ENCODE measurements around the gene TAF1B.
A peak's percentile ranks its signal among the peaks of the same experiment; 100 is the strongest.

The TAF1B gene

GRCh38 chr2:9843229-9844035 is at the start of gene TAF1B:
TSS of gene TAF1B (plus strand) at chr2:9843474. CDS start at chr2:9843542, 68 bp downstream.
- peak; percentile 95 for DNase-seq

GRCh38 chr2:9793918-9794717 is 49.2 kb upstream of the TAF1B start:
- no peak for DNase-seq

- DNase-seq: no peak
These were observed 48.2 kb upstream of the TAF1B start for GRCh38 chr2:9795071-9795470.

- no peak for DNase-seq
These were observed 46.9 kb upstream of the TAF1B start for GRCh38 chr2:9796056-9797010.

- DNase-seq: no peak
These were observed 46.2 kb upstream of the TAF1B start for GRCh38 chr2:9797086-9797485.

- no peak for DNase-seq
These were observed 45.4 kb upstream of the TAF1B start for GRCh38 chr2:9797681-9798556.

GRCh38 chr2:9799011-9799596 is 44.2 kb upstream of the TAF1B start:
- no peak for DNase-seq

GRCh38 chr2:9799729-9800632 is 43.3 kb upstream of the TAF1B start:
- DNase-seq: peak; percentile 91

GRCh38 chr2:9800639-9800974 is 42.7 kb upstream of the TAF1B start:
- no peak for DNase-seq

- DNase-seq: peak; percentile 43
These were observed 42.1 kb upstream of the TAF1B start for GRCh38 chr2:9800975-9801726.

GRCh38 chr2:9802576-9802993 is 40.7 kb upstream of the TAF1B start:
- DNase-seq: no peak

GRCh38 chr2:9803023-9803805 is 40.1 kb upstream of the TAF1B start:
- no peak for DNase-seq

GRCh38 chr2:9805435-9806297 is 37.6 kb upstream of the TAF1B start:
- no peak for DNase-seq

GRCh38 chr2:9806298-9806610 is 37.0 kb upstream of the TAF1B start:
- DNase-seq: no peak

- DNase-seq: no peak
These were observed 36.6 kb upstream of the TAF1B start for GRCh38 chr2:9806656-9807055.

- no peak for DNase-seq
These were observed 36.2 kb upstream of the TAF1B start for GRCh38 chr2:9807056-9807455.

GRCh38 chr2:9807555-9808305 is 35.5 kb upstream of the TAF1B start:
- DNase-seq: no peak
